ENCODE measurements around the gene LASP1.
"Not testable (repeated sequence)": the region's sequence is repeated elsewhere in the genome, so short reads cannot be mapped to it uniquely, and the experiment has no call there.

Gene LASP1

DNA sequence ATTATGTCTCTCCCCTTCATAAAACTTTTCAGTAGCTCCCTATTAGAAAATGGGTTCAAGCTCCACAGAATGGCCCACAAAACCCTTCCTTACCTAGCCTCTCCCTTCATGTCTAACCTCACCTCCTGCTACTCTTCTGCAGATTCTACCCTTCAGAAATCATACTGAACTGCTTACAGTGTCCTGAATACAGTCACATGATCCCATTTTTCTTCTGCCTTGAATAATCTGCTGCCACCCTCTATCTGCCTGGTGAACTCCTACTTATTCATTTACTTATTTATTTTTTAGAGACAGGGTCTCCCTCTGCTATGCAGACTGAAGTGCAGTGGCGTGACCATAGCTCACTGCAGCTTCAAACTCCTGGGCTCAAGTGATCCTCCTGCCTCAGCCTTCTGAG is 70.5 kb downstream of the LASP1 start:
- no peak for DNase-seq

DNA sequence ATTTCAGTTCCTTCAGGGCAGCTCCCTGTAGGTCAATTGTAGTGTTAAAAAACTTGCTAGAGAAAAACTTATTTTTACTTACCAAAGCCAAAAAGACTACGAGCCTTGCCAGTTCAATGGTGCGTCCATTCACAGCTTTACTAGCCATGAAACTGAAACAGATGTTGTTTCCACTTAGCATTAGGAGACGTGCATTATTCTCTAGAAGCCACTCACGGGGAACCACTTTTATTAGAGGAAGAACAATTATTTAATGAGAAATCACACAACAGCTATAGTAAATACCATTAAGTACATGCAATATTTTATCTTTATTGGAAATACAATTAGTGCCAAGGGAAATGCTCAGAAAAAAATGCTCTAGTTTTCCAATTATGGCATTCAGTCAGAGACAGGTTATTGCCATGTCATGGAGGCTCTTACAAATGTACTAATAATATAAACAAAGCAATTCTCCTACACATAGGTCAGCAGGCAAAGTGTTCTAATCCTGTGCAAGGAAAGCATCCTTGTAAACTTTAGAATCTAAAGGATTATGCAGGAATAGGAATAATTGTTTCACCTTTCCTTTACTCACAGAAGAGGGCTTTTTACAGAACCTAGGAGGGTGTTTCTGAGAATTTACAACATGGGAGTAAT is 73.0 kb downstream of the LASP1 start:
- no peak for DNase-seq

DNA sequence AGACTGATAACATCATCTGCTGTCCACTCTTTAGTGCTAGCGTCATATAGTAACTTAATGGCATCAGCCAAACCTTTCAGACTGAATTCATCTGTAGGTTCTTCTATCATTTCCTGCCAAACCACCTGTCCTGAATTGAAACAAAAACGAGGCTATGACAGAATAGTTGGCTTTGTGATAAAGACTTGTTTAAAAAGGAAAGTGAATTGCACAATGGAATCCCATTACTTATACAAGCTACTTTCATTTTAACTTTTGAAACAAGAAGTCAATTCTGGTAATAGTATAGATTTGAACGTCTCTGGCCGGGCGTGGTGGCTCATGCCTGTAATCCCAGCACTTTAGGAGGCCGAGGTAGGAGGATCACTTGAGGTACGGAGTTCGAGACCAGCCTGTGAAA is 73.7 kb downstream of the LASP1 start:
- no peak for DNase-seq

DNA sequence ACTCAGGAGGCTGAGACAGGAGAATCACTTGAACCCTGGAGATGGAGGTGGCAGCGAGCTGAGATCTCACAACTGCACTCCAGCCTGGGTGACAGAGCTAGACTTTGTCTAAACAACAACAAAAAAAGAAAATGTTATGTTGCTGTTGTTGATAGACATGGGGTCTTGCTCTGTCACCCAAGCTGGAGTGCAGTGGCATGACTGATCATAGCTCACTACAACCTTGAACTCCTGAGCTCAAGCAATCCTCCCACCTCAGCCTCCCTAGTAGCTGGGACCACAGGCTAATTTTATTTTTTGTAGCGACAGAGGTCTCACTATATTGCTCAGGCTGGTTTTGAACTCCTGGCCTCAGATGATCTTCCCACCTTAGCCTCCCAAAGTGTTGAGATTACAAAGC is 77.3 kb downstream of the LASP1 start:
- no peak for DNase-seq

DNA sequence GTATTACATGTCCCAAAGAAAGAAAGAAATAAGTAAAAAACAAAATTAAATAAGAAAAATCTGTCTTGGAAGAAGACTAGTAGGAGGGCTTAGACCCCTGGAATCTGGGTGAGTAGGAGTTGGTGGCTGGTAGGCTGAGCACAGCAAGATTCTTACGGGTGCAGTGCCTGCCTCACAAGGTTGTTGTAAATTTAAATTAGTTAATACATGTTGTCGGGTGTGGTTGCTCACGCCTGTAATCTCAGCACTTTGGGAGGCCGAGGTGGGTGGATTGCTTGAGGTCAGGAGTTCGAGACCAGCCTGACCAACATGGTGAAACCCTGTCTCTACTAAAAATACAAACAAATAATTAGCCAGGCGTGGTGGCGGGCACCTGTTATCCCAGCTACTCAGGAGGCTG is 83.9 kb downstream of the LASP1 start:
- not testable (repeated sequence) for DNase-seq

DNA sequence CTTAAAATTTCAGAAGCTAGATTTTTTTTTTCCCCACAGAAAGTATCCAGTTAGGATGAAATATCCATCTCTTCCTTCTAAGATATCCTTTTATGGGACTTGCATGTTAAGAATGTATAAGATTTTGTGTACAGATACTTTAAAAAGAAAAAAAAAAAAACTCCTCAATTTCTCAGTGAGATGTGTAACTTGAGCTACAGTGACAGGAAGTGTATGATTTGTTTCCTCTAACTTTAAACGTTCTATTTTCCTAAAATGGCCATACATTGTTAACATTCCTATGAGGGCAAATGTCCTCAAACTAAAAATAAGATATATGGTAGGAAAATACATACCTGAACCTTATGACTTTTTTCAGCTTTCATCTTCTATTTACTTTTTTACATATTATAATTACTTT is 88.5 kb downstream of the LASP1 start:
- DNase-seq, result no peak

DNA sequence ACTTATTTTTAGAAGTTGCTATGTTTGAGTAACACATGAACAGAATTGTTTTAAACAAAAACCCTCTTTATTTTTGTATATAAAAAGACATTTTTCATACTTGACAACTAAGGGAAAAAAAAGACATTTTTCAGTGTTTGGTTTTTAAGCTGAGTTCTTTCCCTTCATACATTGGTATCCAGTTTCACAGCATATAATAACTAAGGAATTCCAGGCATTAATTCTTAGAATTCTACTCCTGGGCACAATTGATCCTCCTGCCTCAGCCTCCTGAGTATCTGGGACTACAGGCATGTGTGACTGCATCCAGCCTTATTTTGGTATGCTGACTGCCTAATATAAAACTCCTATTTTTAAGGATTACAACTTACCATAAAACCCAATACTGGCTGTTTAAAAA is 88.9 kb downstream of the LASP1 start:
- DNase-seq, result no peak

DNA sequence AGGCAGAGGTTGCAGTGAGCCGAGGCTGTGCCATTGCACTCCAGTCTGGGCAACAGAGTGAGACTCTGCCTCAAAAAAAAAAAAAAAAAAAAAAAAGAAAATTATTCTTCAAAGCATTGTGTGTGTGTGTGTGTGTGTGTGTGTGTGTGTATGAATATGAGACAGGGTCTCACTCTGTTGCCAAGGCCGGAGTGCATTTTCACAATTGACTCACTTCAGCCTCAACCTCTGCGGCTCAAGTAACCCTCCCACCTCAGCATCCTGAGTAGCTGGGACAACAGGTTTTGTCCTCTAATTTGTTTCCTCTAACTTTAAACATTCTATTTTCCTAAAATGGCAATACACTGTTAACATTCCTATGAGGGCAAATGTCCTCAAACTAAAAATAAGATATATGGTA is 89.7 kb downstream of the LASP1 start:
- DNase-seq, result no peak

DNA sequence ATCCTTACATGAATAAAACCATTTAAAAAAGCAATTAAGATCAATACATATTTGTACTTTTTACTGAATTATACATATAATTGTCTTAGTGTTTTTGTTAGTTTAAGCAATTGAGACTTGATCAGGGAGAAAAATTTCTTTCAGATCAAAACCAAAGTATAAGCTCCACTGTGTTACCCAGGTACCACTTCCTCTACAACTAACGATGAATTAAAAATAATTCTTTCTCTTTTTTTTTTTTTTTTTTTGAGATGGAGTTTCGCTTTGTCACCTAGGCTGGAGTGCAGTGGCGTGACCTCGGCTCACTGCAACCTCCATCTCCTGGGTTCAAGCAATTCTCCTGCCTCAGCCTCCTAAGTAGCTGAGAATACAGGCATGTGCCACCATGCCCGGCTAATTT is 90.5 kb downstream of the LASP1 start:
- DNase-seq, result no peak

DNA sequence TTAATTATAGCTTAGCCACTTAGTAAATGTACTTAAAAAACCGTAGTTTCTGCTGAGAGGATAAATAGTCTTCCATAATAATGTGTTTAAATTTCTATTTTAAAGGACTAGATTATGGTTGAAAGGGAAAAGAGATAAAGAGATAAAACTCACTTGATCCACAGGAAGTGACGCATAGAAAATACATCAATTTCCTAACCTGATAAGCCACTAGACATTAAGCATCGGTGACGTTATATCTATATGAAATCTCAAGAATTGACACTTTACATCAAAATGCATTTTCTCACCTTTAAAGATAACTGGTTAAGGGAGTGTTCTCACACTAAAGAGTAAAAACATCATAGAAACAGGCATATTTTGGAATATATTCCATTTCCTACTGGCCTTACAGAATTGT is 91.6 kb downstream of the LASP1 start:
- DNase-seq, result no peak

DNA sequence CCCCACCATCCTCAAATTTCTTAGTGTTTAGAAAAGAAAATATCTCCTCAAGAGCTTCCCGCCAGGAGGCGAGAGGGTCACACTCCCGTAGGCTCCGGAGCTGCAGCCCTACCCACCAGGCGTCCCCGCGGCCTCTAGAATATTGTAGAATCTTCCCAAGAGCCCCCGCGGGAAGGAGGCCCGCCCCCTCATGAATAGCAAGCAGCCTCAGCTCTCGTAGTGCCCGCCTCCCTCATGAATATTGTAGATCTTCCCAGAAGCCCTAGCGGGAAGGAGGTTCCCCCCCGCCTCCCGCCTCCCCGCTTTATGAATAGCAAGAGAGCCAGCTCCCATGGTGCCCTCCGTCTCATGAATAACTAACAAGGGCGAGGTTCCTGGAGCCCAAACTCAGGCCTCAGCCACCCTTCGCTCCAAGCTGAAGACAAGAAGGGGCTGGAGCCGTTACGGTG is 97.5 kb downstream of the LASP1 start, which contains the start of gene FBXO47:
Gene FBXO47, minus strand, starts transcription at position 114 of the 449 bp plus-strand sequence. CDS start 4,378 bp downstream, outside the sequence.
- no peak for DNase-seq

DNA sequence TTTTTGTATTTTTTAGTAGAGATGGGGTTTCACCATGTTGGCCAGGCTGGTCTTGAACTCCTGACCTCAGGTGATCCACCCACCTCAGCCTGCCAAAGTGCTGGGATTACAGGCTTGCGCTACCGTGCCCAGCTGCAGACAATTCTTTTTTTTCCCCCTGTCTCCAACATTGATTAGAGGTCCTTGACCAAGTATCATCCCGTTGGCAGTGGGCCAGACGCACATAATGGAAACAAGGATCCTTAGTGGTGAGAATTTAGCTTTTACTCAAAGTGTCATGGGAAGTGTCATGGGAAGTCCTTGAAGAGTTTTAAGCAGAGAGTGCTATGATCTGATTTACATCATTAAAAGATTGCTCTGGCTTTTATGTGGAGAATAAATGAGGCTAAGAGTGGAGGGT is 99.4 kb downstream of the LASP1 start:
- no peak for DNase-seq

DNA sequence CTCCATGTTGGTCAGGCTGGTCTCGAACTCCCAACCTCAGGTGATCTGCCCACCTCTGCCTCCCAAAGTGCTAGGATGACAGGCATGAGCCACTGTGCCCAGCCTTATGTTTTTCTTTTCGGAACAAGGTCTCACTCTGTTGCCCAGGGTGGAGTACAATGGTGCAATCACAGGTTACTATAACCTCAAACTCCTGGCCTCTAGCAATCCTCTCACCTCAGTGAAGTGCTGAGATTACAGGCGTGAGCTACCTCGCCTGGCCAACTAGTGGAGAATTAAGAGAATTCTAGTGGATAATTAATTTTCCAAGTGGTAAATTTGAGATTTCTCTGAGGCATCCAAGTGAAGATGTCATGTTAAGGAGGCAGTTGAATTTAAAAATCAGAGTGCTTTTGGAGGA is 100.3 kb downstream of the LASP1 start:
- DNase-seq, result no peak

DNA sequence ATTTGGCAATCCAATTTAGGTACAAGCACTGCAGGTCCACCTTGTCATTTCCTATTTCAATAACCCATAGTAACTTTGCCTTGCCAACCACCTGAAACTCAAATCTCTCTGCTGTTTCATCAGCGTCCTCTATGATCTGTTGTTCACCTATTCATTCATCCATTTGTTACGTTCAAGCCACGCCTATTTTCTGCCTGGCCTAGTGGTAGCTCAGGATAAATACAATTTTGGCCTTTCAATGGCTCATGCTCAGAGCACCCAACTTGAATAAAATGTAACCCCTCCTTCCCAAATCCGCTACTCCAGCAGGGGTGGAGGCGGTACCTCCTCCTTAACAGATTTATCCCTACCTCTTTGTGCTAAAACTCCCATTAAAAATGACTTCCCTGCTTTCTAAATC is 100.9 kb downstream of the LASP1 start:
- no peak for DNase-seq

Measured in NCI-H1048 (cell line).